Activated CD8-positive, alpha-beta memory T cell treated with anti-CD3 and anti-CD28 coated beads, Interleukin-2, amount 10 ng/mL, durations not matched to agents 7 days and 5 days (primary cell): Measurements from ENCODE around the gene ADO. TPM values are rescaled to one million over a fixed set of nuclear protein-coding genes. Genes with fewer than 3 reads are reported as not detected.

Experiments
- ATAC-seq: fragments of 150-1000 bp; cut with Tn5 transposase; one replicate; pipeline ENCODE4 v1.10.0; 2021; ENCODE audit warnings: moderate library complexity
- CTCF ChIA-PET: fragments of 350-600 bp; sonication (Branson Sonifier 250); formaldehyde crosslinking; loops from one replicate; lab custom pipeline; 2021; ENCODE audit warnings: antibody characterized with exemption; lab: Charles Lee
- DNase-seq: peaks from one replicate; pipeline ENCODE4 v3.0.0-alpha.2; 2020
- H3K27ac Mint-ChIP-seq: one replicate; pipeline ENCODE4 v1.8.0; 2021; ENCODE audit warnings: mild to moderate bottlenecking, mixed read lengths
- H3K27me3 Mint-ChIP-seq: one replicate; pipeline ENCODE4 v1.8.0; 2021; ENCODE audit warnings: mixed read lengths
- H3K36me3 Mint-ChIP-seq: one replicate; pipeline ENCODE4 v1.8.0; 2021; ENCODE audit warnings: mild to moderate bottlenecking, mixed read lengths
- H3K4me1 Mint-ChIP-seq: one replicate; pipeline ENCODE4 v1.8.0; 2021; ENCODE audit warnings: mixed read lengths
- H3K4me3 Mint-ChIP-seq: one replicate; pipeline ENCODE4 v1.8.0; 2021; ENCODE audit warnings: mild to moderate bottlenecking, moderate library complexity, mixed read lengths
- H3K9me3 Mint-ChIP-seq: one replicate; pipeline ENCODE4 v1.8.0; 2022; ENCODE audit warnings: low read depth, mixed read lengths
- total RNA-seq, 2 experiments: library from RNA; stranded (reverse); gene quantifications; one replicate each; pipeline ENCODE4 v1.2.3, GENCODE V29; 2021

The ADO gene
- total RNA-seq, 2 experiments from 2014 or later = 19.4 to 25.9 TPM

GRCh38 chr10:62816331-62817120 is 12.0 kb downstream of the ADO start, which contains the start of gene EGR2:
Gene EGR2, minus strand, starts transcription at chr10:62816366. Its CDS starts 337 bp downstream, at chr10:62816029.
- peaks cover 44% of the 10 kb centered on the region for H3K4me1 Mint-ChIP-seq
- H3K4me3 Mint-ChIP-seq = peak within 1 kb of the TSS; percentile 83
- DNase-seq (peak; percentile 97), ATAC-seq (peak; percentile 81)
- peaks cover 14% of the 10 kb centered on the region for H3K36me3 Mint-ChIP-seq
- CTCF ChIA-PET = interaction anchor here (0.7 to 10.1 kb wide), 17 partner anchors 11 to 357 kb away, joined by 3 to 104 read pairs (median 9); partner anchors contain the start of gene ADO
- no peaks in the 10 kb centered on the region for H3K9me3 Mint-ChIP-seq
- peaks cover 76% of the 10 kb centered on the region for H3K27me3 Mint-ChIP-seq
- H3K27ac Mint-ChIP-seq = peak within 1 kb of the TSS; percentile 92

GRCh38 chr10:62817121-62817765 is 12.7 kb downstream of the ADO start:
- peak overlapping the region; percentile 83 for H3K4me3 Mint-ChIP-seq
- H3K4me1 Mint-ChIP-seq = peaks cover 39% of the 10 kb centered on the region
- peaks cover 72% of the 10 kb centered on the region for H3K27me3 Mint-ChIP-seq
- H3K27ac Mint-ChIP-seq = peak overlapping the region; percentile 92
- H3K9me3 Mint-ChIP-seq = no peaks in the 10 kb centered on the region
- CTCF ChIA-PET = interaction anchor here (0.6 to 10.1 kb wide), 29 partner anchors 12 to 812 kb away, joined by 3 to 104 read pairs (median 5); partner anchors contain the start of gene ADO
- ATAC-seq = peak; percentile 24
- peaks cover 12% of the 10 kb centered on the region for H3K36me3 Mint-ChIP-seq
- peak; percentile 69 for DNase-seq

DNA sequence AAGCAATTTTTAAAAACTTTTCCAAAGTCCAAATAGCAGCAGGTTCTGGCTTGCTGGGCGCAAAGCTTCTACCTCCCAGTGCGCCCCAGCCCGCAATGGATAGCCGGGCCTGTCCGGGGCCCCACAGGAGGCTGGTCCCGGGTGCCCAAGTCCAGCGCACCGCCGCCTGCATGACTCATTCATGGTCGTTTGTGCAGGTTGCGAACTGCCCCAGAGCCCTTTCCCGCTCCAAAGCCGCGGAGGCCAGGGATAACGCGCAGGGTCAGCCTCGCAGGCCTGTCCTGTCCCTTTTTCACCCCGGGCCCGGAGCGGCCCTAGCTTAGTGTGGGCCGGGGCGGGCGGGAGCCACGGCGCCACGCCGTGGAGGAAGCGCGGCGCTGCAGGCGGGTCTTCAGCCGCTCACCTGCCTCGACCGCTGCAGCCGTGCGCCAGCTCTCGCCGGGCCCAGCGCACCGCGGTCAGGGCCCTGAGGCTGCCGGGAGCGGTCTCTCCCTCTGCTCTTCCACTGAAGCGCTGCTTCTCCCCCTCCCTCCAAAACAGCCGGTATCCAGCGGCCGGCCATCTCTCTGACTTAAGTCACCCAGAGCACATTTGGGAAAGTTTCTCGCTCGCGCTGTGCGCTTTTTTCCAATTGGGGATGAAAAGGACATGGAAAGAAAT is 13.4 kb downstream of the ADO start:
- peak overlapping the region; percentile 83 for H3K4me3 Mint-ChIP-seq
- ATAC-seq (peak; percentile 28), DNase-seq (peak; percentile 76)
- H3K27ac Mint-ChIP-seq = peak overlapping the region; percentile 92
- H3K9me3 Mint-ChIP-seq = no peaks in the 10 kb centered on the region
- peaks cover 68% of the 10 kb centered on the region for H3K27me3 Mint-ChIP-seq
- CTCF ChIA-PET = interaction anchor here (0.6 to 10.1 kb wide), 36 partner anchors 13 to 811 kb away, joined by 3 to 104 read pairs (median 5); partner anchors contain the start of gene ADO
- H3K4me1 Mint-ChIP-seq = peaks cover 33% of the 10 kb centered on the region
- H3K36me3 Mint-ChIP-seq = peaks cover 8% of the 10 kb centered on the region

- H3K27ac Mint-ChIP-seq = no peak overlapping the region
- CTCF ChIA-PET = interaction anchor here (0.9 to 10.1 kb wide), 37 partner anchors 9 to 811 kb away, joined by 3 to 104 read pairs (median 5); partner anchors contain the start of genes ADO and NRBF2
- H3K4me1 Mint-ChIP-seq = peaks cover 33% of the 10 kb centered on the region
- ATAC-seq = no peak
- peak; percentile 49 for DNase-seq
- no peaks in the 10 kb centered on the region for H3K9me3 Mint-ChIP-seq
- peaks cover 62% of the 10 kb centered on the region for H3K27me3 Mint-ChIP-seq
- H3K36me3 Mint-ChIP-seq = peaks cover 6% of the 10 kb centered on the region
- peak overlapping the region; percentile 83 for H3K4me3 Mint-ChIP-seq
Observed at GRCh38 chr10:62818426-62819011, 14.0 kb downstream of the ADO start.

GRCh38 chr10:62819141-62819920 is 14.8 kb downstream of the ADO start:
- Mint-ChIP-seq H3K36me3 (no peaks in the 10 kb centered on the region), H3K4me3 (no peak overlapping the region), H3K4me1 (peaks cover 27% of the 10 kb centered on the region), H3K9me3 (no peaks in the 10 kb centered on the region), H3K27ac (no peak overlapping the region), H3K27me3 (peaks cover 56% of the 10 kb centered on the region)
- ATAC-seq = no peak
- no peak for DNase-seq
- CTCF ChIA-PET = interaction anchor here (0.9 to 10.1 kb wide), 20 partner anchors 10 to 338 kb away, joined by 3 to 104 read pairs (median 7); partner anchors contain the start of genes ADO and NRBF2

GRCh38 chr10:62820586-62820985 is 16.1 kb downstream of the ADO start:
- Mint-ChIP-seq H3K4me3 (no peak overlapping the region), H3K27ac (no peak overlapping the region), H3K4me1 (peaks cover 20% of the 10 kb centered on the region), H3K9me3 (no peaks in the 10 kb centered on the region), H3K27me3 (peaks cover 44% of the 10 kb centered on the region), H3K36me3 (no peaks in the 10 kb centered on the region)
- CTCF ChIA-PET = interaction anchor here (10.1 kb wide), 1 partner anchor 211 kb away, joined by 104 read pairs; no protein-coding TSS in a partner anchor
- ATAC-seq (no peak), DNase-seq (no peak)

DNA sequence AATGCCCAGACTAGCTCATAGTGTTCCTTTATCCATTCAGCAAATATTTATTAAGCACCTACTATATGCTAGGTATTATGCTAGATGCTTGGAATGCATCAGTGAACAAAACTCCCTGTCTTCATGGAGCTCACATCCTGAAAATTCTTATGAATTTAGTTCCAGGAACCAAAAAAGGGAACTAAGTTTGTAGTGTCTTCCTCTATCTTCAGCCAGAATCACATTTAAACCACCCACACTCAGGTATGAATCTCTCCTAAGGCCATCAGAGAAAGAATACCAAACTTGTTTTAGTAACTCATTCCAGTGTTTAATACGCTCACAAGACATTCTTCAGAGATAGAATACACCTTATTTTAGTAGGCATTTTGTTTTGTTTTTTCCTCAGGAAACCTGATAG is 21.8 kb downstream of the ADO start:
- H3K27ac Mint-ChIP-seq = no peak overlapping the region
- ATAC-seq (no peak), DNase-seq (no peak)
- no peaks in the 10 kb centered on the region for H3K9me3 Mint-ChIP-seq
- H3K4me1 Mint-ChIP-seq = no peaks in the 10 kb centered on the region
- H3K4me3 Mint-ChIP-seq = no peak overlapping the region
- no peaks in the 10 kb centered on the region for H3K36me3 Mint-ChIP-seq
- CTCF ChIA-PET = no interaction called here
- peaks cover 12% of the 10 kb centered on the region for H3K27me3 Mint-ChIP-seq

GRCh38 chr10:62829622-62830021 is 25.1 kb downstream of the ADO start:
- Mint-ChIP-seq H3K9me3 (no peaks in the 10 kb centered on the region), H3K4me3 (no peak overlapping the region), H3K36me3 (no peaks in the 10 kb centered on the region), H3K27ac (no peak overlapping the region), H3K27me3 (peaks cover 10% of the 10 kb centered on the region), H3K4me1 (no peaks in the 10 kb centered on the region)
- ATAC-seq (no peak), DNase-seq (no peak)
- CTCF ChIA-PET = no interaction called here

DNA sequence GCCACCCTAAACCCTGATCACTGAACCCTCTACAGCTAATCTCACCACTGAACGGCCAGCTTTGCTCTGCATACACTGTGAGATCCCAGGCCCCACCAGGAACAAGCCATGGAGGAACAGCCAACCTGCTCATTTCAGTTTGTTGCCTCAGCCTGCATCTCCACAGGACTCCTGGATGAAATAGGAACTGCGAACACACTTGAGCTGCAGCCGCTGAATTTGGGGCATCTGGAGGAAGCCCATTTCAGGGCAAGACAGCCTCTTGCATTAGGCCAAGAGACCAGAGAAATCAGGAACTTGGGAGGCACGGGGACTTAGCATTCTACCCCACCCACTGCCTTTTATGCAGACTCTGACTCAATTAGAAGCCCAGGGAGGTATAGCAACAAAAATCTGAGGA is 26.2 kb downstream of the ADO start:
- Mint-ChIP-seq H3K36me3 (no peaks in the 10 kb centered on the region), H3K9me3 (no peaks in the 10 kb centered on the region), H3K4me3 (no peak overlapping the region), H3K27me3 (peaks cover 10% of the 10 kb centered on the region), H3K27ac (no peak overlapping the region), H3K4me1 (no peaks in the 10 kb centered on the region)
- DNase-seq = no peak
- ATAC-seq = no peak
- CTCF ChIA-PET = no interaction called here

DNA sequence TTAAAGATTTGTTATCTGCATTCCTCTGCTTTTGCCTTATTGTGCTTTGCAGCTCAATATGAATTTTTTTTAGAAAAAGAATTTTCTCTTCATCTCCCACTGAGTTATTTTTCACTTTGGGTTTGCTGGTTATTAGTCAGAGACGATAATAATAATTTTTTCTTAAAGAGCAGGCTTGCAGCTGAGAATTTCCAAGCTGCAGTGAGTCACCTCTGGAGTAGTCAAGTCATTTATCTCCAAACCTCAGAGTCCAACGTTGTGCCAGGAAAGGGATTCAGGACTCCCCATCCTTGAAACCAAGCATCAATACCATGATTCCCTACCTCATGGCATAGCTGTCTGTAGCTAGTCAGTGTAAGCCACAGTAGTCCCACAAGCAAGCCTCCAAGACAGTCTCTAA is 26.8 kb downstream of the ADO start:
- Mint-ChIP-seq H3K4me3 (no peak overlapping the region), H3K9me3 (no peaks in the 10 kb centered on the region), H3K27ac (no peak overlapping the region), H3K4me1 (no peaks in the 10 kb centered on the region), H3K27me3 (peaks cover 12% of the 10 kb centered on the region), H3K36me3 (no peaks in the 10 kb centered on the region)
- DNase-seq (no peak), ATAC-seq (no peak)
- CTCF ChIA-PET = interaction anchor here (1.2 to 1.3 kb wide), 2 partner anchors 12 to 98 kb away, joined by 3 to 5 read pairs; no protein-coding TSS in a partner anchor

DNA sequence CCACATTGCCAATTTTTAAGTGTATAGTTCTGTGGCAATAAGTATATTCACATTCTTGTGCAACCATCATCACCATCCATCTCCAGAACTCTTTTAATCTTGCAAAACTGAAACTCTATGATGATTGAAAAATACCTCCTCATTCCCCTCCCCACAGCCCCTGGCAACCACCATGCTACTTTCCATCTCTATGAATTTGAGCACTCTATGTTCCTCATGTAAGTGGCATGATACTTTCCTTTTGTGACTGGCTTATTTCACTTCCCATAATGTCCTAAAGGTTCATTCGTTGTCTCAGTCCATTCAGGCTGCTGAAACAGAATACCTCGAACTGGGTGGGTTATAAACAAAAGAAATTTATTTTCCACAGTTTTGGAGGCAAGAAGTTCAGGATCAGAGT is 35.1 kb downstream of the ADO start:
- DNase-seq (no peak), ATAC-seq (no peak)
- peaks cover 4% of the 10 kb centered on the region for H3K4me1 Mint-ChIP-seq
- H3K36me3 Mint-ChIP-seq = no peaks in the 10 kb centered on the region
- no peaks in the 10 kb centered on the region for H3K9me3 Mint-ChIP-seq
- peaks cover 31% of the 10 kb centered on the region for H3K27me3 Mint-ChIP-seq
- no peak overlapping the region for H3K4me3 Mint-ChIP-seq
- CTCF ChIA-PET = no interaction called here
- H3K27ac Mint-ChIP-seq = no peak overlapping the region

- Mint-ChIP-seq H3K27ac (no peak overlapping the region), H3K9me3 (peaks cover 11% of the 10 kb centered on the region), H3K4me3 (no peak overlapping the region), H3K4me1 (peaks cover 4% of the 10 kb centered on the region), H3K36me3 (peaks cover 15% of the 10 kb centered on the region), H3K27me3 (peaks cover 27% of the 10 kb centered on the region)
- no peak for ATAC-seq
- CTCF ChIA-PET = interaction anchor here (0.7 to 1.0 kb wide), 3 partner anchors 9 to 25 kb away, joined by 3 to 4 read pairs (median 3); no protein-coding TSS in a partner anchor
- DNase-seq = no peak
Observed at GRCh38 chr10:62842983-62843382, 38.5 kb downstream of the ADO start.
